Small intestine (tissue), 7 donors: Measurements from ENCODE around the gene KHDC3L. TPM values are rescaled to one million over a fixed set of nuclear protein-coding genes. Genes with fewer than 3 reads are reported as not detected.
"Not testable (repeated sequence)": the region's sequence is repeated elsewhere in the genome, so short reads cannot be mapped to it uniquely, and the experiment has no call there.

ENCODE experiments used
- DNase-seq, 2 donors: peaks; one replicate each; pipeline versions ENCODE4 v3.0.0 to v3.0.0-alpha.2; 2013
- FAIRE-seq: peaks from 2 replicates; lab custom pipeline; 2012; peaks lifted over from hg19 to GRCh38; lab: Jason Lieb, UNC
- H3K27ac ChIP-seq, 3 donors: one replicate each; pipeline ENCODE4 v1.5.1; 2013; ENCODE audit warnings: low read length in 2 of 3, mild to moderate bottlenecking in 2 of 3, control low read depth in 1 of 3, inconsistent platforms in 1 of 3, low read depth in 1 of 3, moderate library complexity in 1 of 3
- H3K27me3 ChIP-seq, 3 donors: one replicate each; pipeline ENCODE4 v1.6.1; 2013; ENCODE audit warnings: low read length in 3 of 3, inconsistent platforms in 1 of 3; ENCODE audit not compliant: control insufficient read depth in 3 of 3, insufficient read depth in 3 of 3
- H3K36me3 ChIP-seq, 3 donors: one replicate each; pipeline ENCODE4 v1.6.1; 2013; ENCODE audit warnings: low read length in 3 of 3, inconsistent platforms in 1 of 3, low read depth in 1 of 3, mild to moderate bottlenecking in 1 of 3, moderate library complexity in 1 of 3; ENCODE audit not compliant: control insufficient read depth in 3 of 3, insufficient read depth in 2 of 3
- H3K4me1 ChIP-seq, 3 donors: one replicate each; pipeline ENCODE4 v1.6.1; 2013; ENCODE audit warnings: low read length in 2 of 3, inconsistent platforms in 1 of 3, low read depth in 1 of 3, mild to moderate bottlenecking in 1 of 3, moderate library complexity in 1 of 3; ENCODE audit not compliant: control insufficient read depth in 3 of 3, insufficient read depth in 2 of 3
- H3K4me3 ChIP-seq, 3 donors: one replicate each; pipeline ENCODE4 v1.5.1; 2013; ENCODE audit warnings: low read length in 3 of 3, control low read depth in 1 of 3, inconsistent platforms in 1 of 3, low read depth in 1 of 3, mild to moderate bottlenecking in 1 of 3, moderate library complexity in 1 of 3
- H3K9me3 ChIP-seq, 2 donors: one replicate each; pipeline ENCODE4 v1.6.1; 2013; ENCODE audit warnings: low read depth in 1 of 2, low read length in 1 of 2; ENCODE audit not compliant: control insufficient read depth in 2 of 2, insufficient read depth in 1 of 2
- WGBS, 3 donors: extraction: QIAGEN DNeasy Blood & Tissue Kit; methylation state at CpG; one replicate each; pipeline ENCODE4 v1.1.7; 2013; 5-methylcytosine and 5-hydroxymethylcytosine counted together
- polyA plus RNA-seq, 4 donors: library from polyadenylated mRNA; stranded (reverse) in 3 of 4; unstranded in 1 of 4; fragments of 200-250 nt in 3 of 4; fragments of 120-200 nt in 1 of 4; gene quantifications; one replicate each; pipeline versions ENCODE4 v1.2.1 to v1.2.3, GENCODE V29; 2013
- donor health status: healthy with polysubstance abuse.
- donor health status: control.
- donor health status: control.
- donor health status: Bipolar disorder and iron deficiency.
- donor health status: healthy.

KHDC3L gene
- polyA plus RNA-seq, 4 donors, result not detected

- Histone ChIP-seq H3K4me1 (no peaks in the 10 kb centered on the region), H3K27ac (no peak overlapping the region), H3K27me3 (no peaks in the 10 kb centered on the region), H3K9me3 (peaks cover 0 to 7% of the 10 kb centered on the region in 2 donors), H3K36me3 (no peaks in the 10 kb centered on the region), H3K4me3 (no peak overlapping the region)
- 33 to 54% (median 39%) methylated on average over 3 of the region's 3 CpGs for WGBS, 3 donors
- FAIRE-seq (no peak), DNase-seq (no peak)
Observed at GRCh38 chr6:73377225-73377624, 14.8 kb downstream of the KHDC3L start.

- not testable (repeated sequence) for H3K27ac ChIP-seq
Observed at GRCh38 chr6:73381531-73381930, 19.1 kb downstream of the KHDC3L start.

GRCh38 chr6:73382462-73383113 is 20.1 kb downstream of the KHDC3L start:
- FAIRE-seq, result no peak
- Histone ChIP-seq H3K4me3 (no peak overlapping the region), H3K4me1 (no peaks in the 10 kb centered on the region), H3K36me3 (no peaks in the 10 kb centered on the region), H3K27ac (no peak overlapping the region), H3K27me3 (no peaks in the 10 kb centered on the region), H3K9me3 (no peaks in the 10 kb centered on the region)
- 83 to 90% (median 87%) methylated on average over 6 of the region's 6 CpGs for WGBS, 3 donors
- DNase-seq, result peak in 1 of 2 donors; percentile 6

More at GRCh38 chr6:73381531-73381930, 19.1 kb downstream of the KHDC3L start:
- H3K4me3 ChIP-seq, H3K9me3 ChIP-seq, H3K4me1 ChIP-seq, FAIRE-seq, DNase-seq, H3K27me3 ChIP-seq, H3K36me3 ChIP-seq: not testable (repeated sequence)
- WGBS, 3 donors, result 94 to 95% (median 95%) methylated on average over 10 of the region's 10 CpGs

- Histone ChIP-seq H3K27me3 (no peaks in the 10 kb centered on the region), H3K27ac (no peak overlapping the region), H3K4me3 (peak overlapping the region in 2 of 3 donors; percentile 60 to 61), H3K36me3 (no peaks in the 10 kb centered on the region), H3K4me1 (no peaks in the 10 kb centered on the region), H3K9me3 (no peaks in the 10 kb centered on the region)
- FAIRE-seq, result no peak
- no peak for DNase-seq
- WGBS, 3 donors, result 32 to 48% (median 39%) methylated on average over 4 of the region's 4 CpGs
Observed at GRCh38 chr6:73388433-73388799, 26.0 kb downstream of the KHDC3L start.

GRCh38 chr6:73388800-73389512 is 26.5 kb downstream of the KHDC3L start:
- DNase-seq, result peak; percentile 63 to 65
- Histone ChIP-seq H3K36me3 (no peaks in the 10 kb centered on the region), H3K27me3 (no peaks in the 10 kb centered on the region), H3K9me3 (no peaks in the 10 kb centered on the region), H3K27ac (peak overlapping the region in 1 of 3 donors; percentile 64), H3K4me3 (peak overlapping the region; percentile 28 to 61 (median 60)), H3K4me1 (no peaks in the 10 kb centered on the region)
- no peak for FAIRE-seq
- WGBS, 3 donors, result 1 to 2% (median 1%) methylated on average over 38 of the region's 38 CpGs

- FAIRE-seq (no peak), DNase-seq (no peak)
- H3K27ac ChIP-seq, result no peak overlapping the region
- no peaks in the 10 kb centered on the region for H3K36me3 ChIP-seq
- WGBS, 3 donors, result 67 to 79% (median 69%) methylated on average over 10 of the region's 10 CpGs
- peaks cover 0 to 4% of the 10 kb centered on the region in 2 donors for H3K9me3 ChIP-seq
- H3K27me3 ChIP-seq, result no peaks in the 10 kb centered on the region
- no peak overlapping the region for H3K4me3 ChIP-seq
- no peaks in the 10 kb centered on the region for H3K4me1 ChIP-seq
Observed at GRCh38 chr6:73389854-73390253, 27.4 kb downstream of the KHDC3L start.

- H3K27ac ChIP-seq, result no peak overlapping the region
- whole genome bisulfite sequencing, 3 donors, result 68 to 82% (median 75%) methylated on average over 2 of the region's 2 CpGs
- H3K36me3 ChIP-seq, result no peaks in the 10 kb centered on the region
- H3K27me3 ChIP-seq, result no peaks in the 10 kb centered on the region
- no peak for DNase-seq
- no peak for FAIRE-seq
- H3K4me3 ChIP-seq, result no peak overlapping the region
- no peaks in the 10 kb centered on the region for H3K4me1 ChIP-seq
- H3K9me3 ChIP-seq, result peaks cover 0 to 7% of the 10 kb centered on the region in 2 donors
Observed at GRCh38 chr6:73391675-73392074, 29.2 kb downstream of the KHDC3L start.

GRCh38 chr6:73392188-73392587 is 29.7 kb downstream of the KHDC3L start:
- not testable (repeated sequence) for H3K27ac ChIP-seq, DNase-seq, H3K36me3 ChIP-seq, FAIRE-seq, H3K27me3 ChIP-seq, H3K4me1 ChIP-seq, H3K4me3 ChIP-seq, H3K9me3 ChIP-seq
- 61 to 83% (median 66%) methylated on average over 4 of the region's 4 CpGs for WGBS, 3 donors
